B cell (primary cell): Measurements from ENCODE around the gene MRPL41. TPM values are rescaled to one million over a fixed set of nuclear protein-coding genes. Genes with fewer than 3 reads are reported as not detected.

Source experiments
- ATAC-seq: fragments of 200-7000 bp; cut with Tn5 transposase; one replicate; pipeline ENCODE4 v1.10.0; 2021; ENCODE audit warnings: low read depth, mild to moderate bottlenecking, moderate number of reproducible peaks, moderate library complexity
- CTCF ChIA-PET: fragments of 350-600 bp; sonication (Branson Sonifier 250); formaldehyde crosslinking; loops from one replicate; lab custom pipeline; 2021; ENCODE audit warnings: antibody characterized with exemption, inconsistent platforms; lab: Charles Lee
- POLR2A ChIA-PET: fragments of 350-600 bp; sonication (Branson Sonifier 250); formaldehyde crosslinking; loops from one replicate; lab custom pipeline; 2021; ENCODE audit warnings: antibody characterized with exemption; lab: Charles Lee
- DNase-seq: peaks from one replicate; pipeline ENCODE4 v3.0.0; 2013
- H2AFZ ChIP-seq: 2 replicates; pipeline ENCODE4 v1.6.1; 2012; ENCODE audit warnings: mild to moderate bottlenecking, low read depth, low read length; ENCODE audit not compliant: insufficient read depth, poor library complexity, severe bottlenecking
- H3K27ac ChIP-seq, 2 donors: 1 replicate in 1 of 2; 2 replicates in 1 of 2; pipeline ENCODE4 v1.5.1; 2012 to 2013; ENCODE audit warnings: low read length in 2 of 2, mild to moderate bottlenecking in 2 of 2, moderate library complexity in 1 of 2
- H3K27me3 ChIP-seq, 4 experiments: fragments of 200-600 bp in 1 of 4; sonication (generic) in 1 of 4; replicated peaks in 1 of 4; 1 replicate in 2 of 4; 2 replicates in 2 of 4; pipeline versions ENCODE4 v1.6.1 to v1.7.0; 2013 to 2016; ENCODE audit warnings: low read length in 3 of 4, mild to moderate bottlenecking in 2 of 4, mixed read lengths in 1 of 4, moderate library complexity in 1 of 4; ENCODE audit not compliant: insufficient read depth in 4 of 4, control insufficient read depth in 3 of 4; ENCODE audit errors: control extremely low read depth in 1 of 4
- H3K36me3 ChIP-seq, 2 experiments: replicated peaks in 1 of 2; 1 replicate in 1 of 2; 2 replicates in 1 of 2; pipeline versions ENCODE4 v1.6.1 to v1.7.1; 2013; ENCODE audit warnings: low read length in 1 of 2; ENCODE audit not compliant: insufficient read depth in 2 of 2, control insufficient read depth in 1 of 2; ENCODE audit errors: control extremely low read depth in 1 of 2, extremely low read depth in 1 of 2
- H3K4me1 ChIP-seq, 2 donors: fragments of 200-600 bp in 1 of 2; sonication (generic) in 1 of 2; 1 replicate in 1 of 2; 2 replicates in 1 of 2; pipeline versions ENCODE4 v1.5.1 to v1.6.1; 2013 to 2017; ENCODE audit warnings: low read length in 2 of 2; ENCODE audit not compliant: control insufficient read depth in 2 of 2, insufficient read depth in 2 of 2
- H3K4me2 ChIP-seq: replicated peaks from 2 replicates; pipeline ENCODE3; 2012; ENCODE audit warnings: mild to moderate bottlenecking, low read depth, low read length; ENCODE audit not compliant: poor library complexity, severe bottlenecking
- H3K4me3 ChIP-seq, 5 experiments: fragments of 200-600 bp in 1 of 5; sonication (generic) in 1 of 5; 1 replicate in 3 of 5; 2 replicates in 2 of 5; pipeline versions ENCODE4 v1.5.1 to v1.7.0; 2011 to 2016; ENCODE audit warnings: low read length in 4 of 5, mild to moderate bottlenecking in 4 of 5, low read depth in 2 of 5, control low read depth in 1 of 5, moderate library complexity in 1 of 5; ENCODE audit not compliant: insufficient read depth in 1 of 5; ENCODE audit errors: control extremely low read depth in 1 of 5, extremely low read depth in 1 of 5
- H3K79me2 ChIP-seq: fragments of 200-600 bp; sonication (generic); one replicate; pipeline ENCODE4 v1.6.0; 2016; ENCODE audit warnings: low read length; ENCODE audit not compliant: control insufficient read depth, insufficient read depth
- H3K9ac ChIP-seq: fragments of 200-600 bp; sonication (generic); 2 replicates; pipeline ENCODE4 v1.6.1; 2017; ENCODE audit warnings: mild to moderate bottlenecking, low read length, moderate library complexity
- H3K9me3 ChIP-seq, 3 donors: one replicate each; pipeline versions ENCODE4 v1.6.1 to v1.7.1; 2013; ENCODE audit warnings: low read length in 2 of 3; ENCODE audit not compliant: control insufficient read depth in 2 of 3, insufficient read depth in 1 of 3; ENCODE audit errors: control extremely low read depth in 1 of 3
- H4K20me1 ChIP-seq: 2 replicates; pipeline ENCODE4 v1.6.0; 2012; ENCODE audit warnings: mild to moderate bottlenecking, low read length; ENCODE audit not compliant: insufficient read depth, control insufficient read depth, poor library complexity, severe bottlenecking
- H3K27ac Mint-ChIP-seq: one replicate; pipeline ENCODE4 v1.8.0; 2021; ENCODE audit warnings: mixed read lengths
- H3K27me3 Mint-ChIP-seq: one replicate; pipeline ENCODE4 v1.8.0; 2021; ENCODE audit warnings: mixed read lengths
- H3K4me1 Mint-ChIP-seq: one replicate; pipeline ENCODE4 v1.8.0; 2021; ENCODE audit warnings: mixed read lengths
- H3K4me3 Mint-ChIP-seq: one replicate; pipeline ENCODE4 v1.8.0; 2021; ENCODE audit warnings: mixed read lengths
- H3K9me3 Mint-ChIP-seq: one replicate; pipeline ENCODE4 v1.8.0; 2022; ENCODE audit warnings: mixed read lengths; ENCODE audit not compliant: insufficient read depth
- EZH2 ChIP-seq: IDR thresholded peaks from 2 replicates; pipeline ENCODE4 v1.6.1; 2012; ENCODE audit warnings: borderline replicate concordance, low read depth, mild to moderate bottlenecking, moderate library complexity, low read length; ENCODE audit not compliant: insufficient read depth, poor library complexity, severe bottlenecking
- WGBS: methylation state at CpG from one replicate; pipeline ENCODE4 v1.1.5; 2013; ENCODE audit warnings: missing lambda C conversion rate; ENCODE audit not compliant: insufficient coverage; 5-methylcytosine and 5-hydroxymethylcytosine counted together
- intact Hi-C: fragments of 100-400 bp; cut with micrococcal nuclease; formaldehyde crosslinking; loops from one replicate; pipeline ENCODE4 v1.10.0; 2022
- polyA plus RNA-seq: library from polyadenylated mRNA; depleted of rRNA; stranded (reverse); fragments of >200 nt; gene quantifications from 2 replicates; pipeline ENCODE4 v1.2.3, GENCODE V29; 2012
- total RNA-seq, 2 donors: library from RNA; stranded (reverse); fragments of 120-200 nt in 1 of 2; gene quantifications; 1 replicate in 1 of 2; 2 replicates in 1 of 2; pipeline versions ENCODE4 v1.2.3 to v1.2.4, GENCODE V29; 2013 to 2022
- TF ChIP-seq, protein P1 (sequence below): fragments of 200-600 bp; IDR thresholded peaks from one replicate; pipeline ENCODE4 v1.8.0; 2022; ENCODE audit warnings: antibody characterized with exemption, mild to moderate bottlenecking

Gene MRPL41
- total and polyA plus RNA-seq, 2 donors (not counting 1 experiment from before 2014, with no cell fraction given), result 59.2 to 70.9 TPM

DNA sequence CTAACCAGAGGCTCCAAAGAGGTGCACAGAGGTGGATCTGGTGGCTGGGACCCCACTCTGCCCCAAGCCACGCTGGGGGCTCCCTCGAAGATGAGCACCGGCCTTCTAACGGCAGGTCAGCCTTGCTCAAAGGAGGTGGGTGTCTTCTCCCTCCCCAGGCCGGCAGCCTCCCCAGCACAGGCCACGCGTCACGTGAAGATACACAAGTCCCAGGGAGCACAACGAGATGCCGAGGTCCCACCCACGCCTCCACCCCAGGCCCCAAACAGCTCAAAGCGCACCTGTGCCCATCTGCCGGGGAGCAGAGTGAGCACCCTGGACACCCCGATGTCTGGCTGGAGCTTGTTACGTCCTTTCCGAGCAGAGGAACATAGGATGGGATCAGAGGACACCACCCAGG is 13.6 kb upstream of the MRPL41 start:
- Histone ChIP-seq H3K36me3 (peaks cover 0 to 19% of the 10 kb centered on the region in 2 experiments), H3K79me2 (peaks cover 21% of the 10 kb centered on the region), H3K9ac (no peak overlapping the region), H3K27ac (no peak overlapping the region), H4K20me1 (peaks cover 12% of the 10 kb centered on the region), H3K4me3 (no peak overlapping the region), H3K9me3 (peaks cover 1 to 27% (median 8%) of the 10 kb centered on the region in 3 donors), H3K27me3 (no peaks in the 10 kb centered on the region), H3K4me1 (peaks cover 19 to 28% of the 10 kb centered on the region in 2 donors), H2AFZ (no peak overlapping the region), H3K4me2 (no peak overlapping the region)
- POLR2A ChIA-PET, result no interaction called here
- intact Hi-C loops, result loop anchor here (10.0 kb wide), 1 partner anchor 243 kb away; no protein-coding TSS in a partner anchor
- ATAC-seq (no peak), DNase-seq (no peak)
- H3K9me3 Mint-ChIP-seq, result peaks cover 4% of the 10 kb centered on the region
- 97% methylated on average over 16 of the region's 16 CpGs for WGBS
- TF ChIP-seq, protein P1, sequence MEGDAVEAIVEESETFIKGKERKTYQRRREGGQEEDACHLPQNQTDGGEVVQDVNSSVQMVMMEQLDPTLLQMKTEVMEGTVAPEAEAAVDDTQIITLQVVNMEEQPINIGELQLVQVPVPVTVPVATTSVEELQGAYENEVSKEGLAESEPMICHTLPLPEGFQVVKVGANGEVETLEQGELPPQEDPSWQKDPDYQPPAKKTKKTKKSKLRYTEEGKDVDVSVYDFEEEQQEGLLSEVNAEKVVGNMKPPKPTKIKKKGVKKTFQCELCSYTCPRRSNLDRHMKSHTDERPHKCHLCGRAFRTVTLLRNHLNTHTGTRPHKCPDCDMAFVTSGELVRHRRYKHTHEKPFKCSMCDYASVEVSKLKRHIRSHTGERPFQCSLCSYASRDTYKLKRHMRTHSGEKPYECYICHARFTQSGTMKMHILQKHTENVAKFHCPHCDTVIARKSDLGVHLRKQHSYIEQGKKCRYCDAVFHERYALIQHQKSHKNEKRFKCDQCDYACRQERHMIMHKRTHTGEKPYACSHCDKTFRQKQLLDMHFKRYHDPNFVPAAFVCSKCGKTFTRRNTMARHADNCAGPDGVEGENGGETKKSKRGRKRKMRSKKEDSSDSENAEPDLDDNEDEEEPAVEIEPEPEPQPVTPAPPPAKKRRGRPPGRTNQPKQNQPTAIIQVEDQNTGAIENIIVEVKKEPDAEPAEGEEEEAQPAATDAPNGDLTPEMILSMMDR, result no peak
- TF ChIP-seq EZH2, result no peak
- H3K27me3 Mint-ChIP-seq, result no peaks in the 10 kb centered on the region
- H3K4me3 Mint-ChIP-seq, result no peak overlapping the region
- peak overlapping the region; percentile 84 for H3K27ac Mint-ChIP-seq
- H3K4me1 Mint-ChIP-seq, result peaks cover 26% of the 10 kb centered on the region
- CTCF ChIA-PET, result interaction anchor here (0.7 to 1.1 kb wide), 2 partner anchors 10 to 41 kb away, joined by 3 to 4 read pairs; no protein-coding TSS in a partner anchor

DNA sequence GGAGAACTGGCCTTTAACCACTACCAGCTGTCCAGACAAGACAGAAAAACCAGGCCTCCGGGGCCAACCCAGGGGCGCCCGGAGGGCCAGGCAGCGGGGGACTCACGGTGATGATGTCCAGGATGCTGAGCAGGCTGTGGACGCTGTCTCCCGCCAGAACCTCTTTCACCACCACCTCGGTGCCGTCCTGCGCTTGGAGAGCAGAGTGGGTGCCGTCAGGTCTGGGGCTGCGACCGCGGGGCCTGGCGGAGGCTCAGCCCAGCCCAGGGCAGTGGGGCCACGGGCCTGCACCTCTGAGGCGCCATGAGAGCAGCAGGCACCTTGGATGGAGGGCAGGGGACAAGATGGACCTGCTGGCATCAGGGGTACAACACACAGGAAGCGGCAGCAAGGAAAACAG is 11.1 kb upstream of the MRPL41 start:
- Histone ChIP-seq H3K4me3 (no peak overlapping the region), H3K27me3 (no peaks in the 10 kb centered on the region), H3K4me1 (peaks cover 13 to 23% of the 10 kb centered on the region in 2 donors), H2AFZ (no peak overlapping the region), H3K9ac (no peak overlapping the region), H3K79me2 (peaks cover 24% of the 10 kb centered on the region), H3K36me3 (peaks cover 0 to 24% of the 10 kb centered on the region in 2 experiments), H3K4me2 (no peak overlapping the region), H4K20me1 (no peaks in the 10 kb centered on the region), H3K9me3 (peaks cover 1 to 25% (median 8%) of the 10 kb centered on the region in 3 donors), H3K27ac (no peak overlapping the region)
- Mint-ChIP-seq H3K27ac (no peak overlapping the region), H3K4me1 (peaks cover 17% of the 10 kb centered on the region), H3K27me3 (no peaks in the 10 kb centered on the region), H3K9me3 (peaks cover 4% of the 10 kb centered on the region), H3K4me3 (no peak overlapping the region)
- POLR2A ChIA-PET, result interaction anchor here (0.7 kb wide), 1 partner anchor 574 kb away, joined by 3 read pairs; no protein-coding TSS in a partner anchor
- WGBS, result 96% methylated on average over 18 of the region's 18 CpGs
- ATAC-seq, result no peak
- CTCF ChIA-PET, result no interaction called here
- TF ChIP-seq, protein P1, result no peak
- no peak for TF ChIP-seq EZH2
- no peak for DNase-seq
- intact Hi-C loops, result no loop called here
